Hepatocyte (in vitro differentiated cells): ENCODE results near the gene SEZ6L2. TPM values are rescaled to one million over a fixed set of nuclear protein-coding genes. Genes with fewer than 3 reads are reported as not detected.

Source experiments
- DNase-seq: peaks from one replicate; pipeline ENCODE4 v3.0.0-alpha.2; 2016; ENCODE audit warnings: low spot score
- H2AFZ ChIP-seq: fragments of 200-600 bp; sonication (generic); 2 replicates; pipeline ENCODE4 v1.6.0; 2016; ENCODE audit warnings: antibody characterized with exemption, mild to moderate bottlenecking
- H3K27ac ChIP-seq: fragments of 200-600 bp; sonication (generic); 2 replicates; pipeline ENCODE4 v1.5.1; 2016; ENCODE audit warnings: mild to moderate bottlenecking
- H3K27me3 ChIP-seq: fragments of 200-600 bp; sonication (generic); 2 replicates; pipeline ENCODE4 v1.6.1; 2016
- H3K36me3 ChIP-seq: fragments of 200-600 bp; sonication (generic); replicated peaks from 2 replicates; pipeline ENCODE4 v1.5.1; 2016; ENCODE audit warnings: low read depth; ENCODE audit not compliant: insufficient read depth
- H3K4me1 ChIP-seq: fragments of 200-600 bp; sonication (generic); 2 replicates; pipeline ENCODE4 v1.5.1; 2016; ENCODE audit warnings: mild to moderate bottlenecking, moderate library complexity; ENCODE audit not compliant: insufficient read depth
- H3K4me2 ChIP-seq: fragments of 200-600 bp; sonication (generic); 2 replicates; pipeline ENCODE4 v1.6.0; 2016
- H3K4me3 ChIP-seq: fragments of 200-600 bp; sonication (generic); 2 replicates; pipeline ENCODE4 v1.5.1; 2016; ENCODE audit warnings: mild to moderate bottlenecking
- H3K79me2 ChIP-seq: fragments of 200-600 bp; sonication (generic); 2 replicates; pipeline ENCODE4 v1.6.0; 2017; ENCODE audit warnings: mild to moderate bottlenecking
- H3K9me2 ChIP-seq: fragments of 200-600 bp; sonication (generic); replicated peaks from 2 replicates; pipeline ENCODE4 v1.6.0; 2017; ENCODE audit warnings: mild to moderate bottlenecking; ENCODE audit not compliant: insufficient read depth
- H3K9me3 ChIP-seq: fragments of 200-600 bp; sonication (generic); 2 replicates; pipeline ENCODE4 v1.5.1; 2016; ENCODE audit warnings: low read depth, mild to moderate bottlenecking
- H4K20me1 ChIP-seq: fragments of 200-600 bp; sonication (generic); 2 replicates; pipeline ENCODE4 v1.6.0; 2016; ENCODE audit warnings: mild to moderate bottlenecking; ENCODE audit not compliant: insufficient read depth, poor library complexity, severe bottlenecking
- CTCF ChIP-seq: fragments of 200-600 bp; sonication (generic); IDR thresholded peaks from 2 replicates; pipeline ENCODE4 v1.5.1; 2016; ENCODE audit warnings: antibody characterized with exemption, mild to moderate bottlenecking; ENCODE audit not compliant: poor library complexity
- EZH2 ChIP-seq: fragments of 200-600 bp; sonication (generic); IDR thresholded peaks from 2 replicates; pipeline ENCODE4 v1.6.1; 2016; ENCODE audit warnings: antibody characterized with exemption, mild to moderate bottlenecking, borderline replicate concordance
- EZH2phosphoT487 ChIP-seq: fragments of 200-600 bp; sonication (generic); IDR thresholded peaks from one replicate; pipeline ENCODE4 v1.6.1; 2018; ENCODE audit warnings: antibody characterized with exemption, mild to moderate bottlenecking, low read depth, moderate library complexity; ENCODE audit not compliant: unreplicated experiment, severe bottlenecking
- WGBS: methylation state at CpG from one replicate; pipeline ENCODE4 v1.1.6; 2016; ENCODE audit warnings: low lambda C conversion rate; ENCODE audit errors: missing lambda C conversion rate; 5-methylcytosine and 5-hydroxymethylcytosine counted together
- polyA plus RNA-seq: library from polyadenylated mRNA; unstranded; fragments of >200 nt; fragmentation: Nextera tagmentation; extraction: Ambion mirVana; gene quantifications from 2 replicates; pipeline ENCODE4 v1.2.1, GENCODE V29; 2016
- total RNA-seq: library from RNA; depleted of rRNA; stranded (reverse); fragments of >200 nt; gene quantifications from 2 replicates; pipeline ENCODE4 v1.2.3, GENCODE V29; 2014

The SEZ6L2 gene
- total RNA-seq: 18.0 and 36.1 TPM in 2 replicates
- polyA plus RNA-seq: 39.9 and 45.8 TPM in 2 replicates

- H3K9me3 ChIP-seq: no peaks in the 10 kb centered on the region
- no peaks in the 10 kb centered on the region for H3K9me2 ChIP-seq
- H4K20me1 ChIP-seq: no peaks in the 10 kb centered on the region
- no peaks in the 10 kb centered on the region for H3K36me3 ChIP-seq
- H3K4me2 ChIP-seq: peak within 1 kb of the TSS; percentile 98
- TF ChIP-seq CTCF: peak; percentile 14
- no peak for TF ChIP-seq EZH2
- no peak for TF ChIP-seq EZH2phosphoT487
- no peaks in the 10 kb centered on the region for H3K27me3 ChIP-seq
- H3K4me1 ChIP-seq: peaks cover 3% of the 10 kb centered on the region
- H3K4me3 ChIP-seq: peak within 1 kb of the TSS; percentile 95
- H3K27ac ChIP-seq: peak within 1 kb of the TSS; percentile 96
- WGBS: under 1% methylated on average over 21 of the region's 29 CpGs
- H2AFZ ChIP-seq: peak within 1 kb of the TSS; percentile 83
- peaks cover 5% of the 10 kb centered on the region for H3K79me2 ChIP-seq
- DNase-seq: peak; percentile 95
These were observed at the start of gene SEZ6L2 for GRCh38 chr16:29899516-29900101. Gene SEZ6L2 (minus strand): TSS chr16:29899550. CDS start chr16:29899019, 531 bp downstream.

- peaks cover 19% of the 10 kb centered on the region for H3K4me1 ChIP-seq
- H3K27me3 ChIP-seq: no peaks in the 10 kb centered on the region
- no peaks in the 10 kb centered on the region for H3K36me3 ChIP-seq
- no peak overlapping the region for H3K4me2 ChIP-seq
- no peaks in the 10 kb centered on the region for H3K9me2 ChIP-seq
- H3K4me3 ChIP-seq: no peak overlapping the region
- TF ChIP-seq CTCF: no peak
- no peak for TF ChIP-seq EZH2phosphoT487
- TF ChIP-seq EZH2: no peak
- H4K20me1 ChIP-seq: no peaks in the 10 kb centered on the region
- no peak for DNase-seq
- H3K79me2 ChIP-seq: no peaks in the 10 kb centered on the region
- no peak overlapping the region for H2AFZ ChIP-seq
- no peaks in the 10 kb centered on the region for H3K9me3 ChIP-seq
- no peak overlapping the region for H3K27ac ChIP-seq
- WGBS: 90% methylated on average over 2 of the region's 2 CpGs
These were observed 48.5 kb upstream of the SEZ6L2 start for GRCh38 chr16:29947897-29948296.

GRCh38 chr16:29943846-29944799 is 44.8 kb upstream of the SEZ6L2 start:
- peak overlapping the region; percentile 59 for H3K4me2 ChIP-seq
- WGBS: 20% methylated on average over 11 of the region's 11 CpGs
- no peaks in the 10 kb centered on the region for H4K20me1 ChIP-seq
- DNase-seq: peak; percentile 91
- H3K9me3 ChIP-seq: no peaks in the 10 kb centered on the region
- H3K4me3 ChIP-seq: no peak overlapping the region
- H3K27me3 ChIP-seq: no peaks in the 10 kb centered on the region
- H2AFZ ChIP-seq: peak overlapping the region; percentile 8
- peak overlapping the region; percentile 93 for H3K27ac ChIP-seq
- H3K36me3 ChIP-seq: no peaks in the 10 kb centered on the region
- H3K4me1 ChIP-seq: peaks cover 19% of the 10 kb centered on the region
- no peaks in the 10 kb centered on the region for H3K79me2 ChIP-seq
- peak; percentile 41 for TF ChIP-seq CTCF
- TF ChIP-seq EZH2: no peak
- TF ChIP-seq EZH2phosphoT487: no peak
- no peaks in the 10 kb centered on the region for H3K9me2 ChIP-seq
